Activated naive CD4-positive, alpha-beta T cell treated with Interleukin-2 at 50 U/mL for 16 hours (primary cell): ENCODE data around the gene THOC1.

ENCODE experiments used
- DNase-seq: peaks from one replicate; pipeline ENCODE4 v3.0.0-alpha.2; 2020

The THOC1 gene

DNA sequence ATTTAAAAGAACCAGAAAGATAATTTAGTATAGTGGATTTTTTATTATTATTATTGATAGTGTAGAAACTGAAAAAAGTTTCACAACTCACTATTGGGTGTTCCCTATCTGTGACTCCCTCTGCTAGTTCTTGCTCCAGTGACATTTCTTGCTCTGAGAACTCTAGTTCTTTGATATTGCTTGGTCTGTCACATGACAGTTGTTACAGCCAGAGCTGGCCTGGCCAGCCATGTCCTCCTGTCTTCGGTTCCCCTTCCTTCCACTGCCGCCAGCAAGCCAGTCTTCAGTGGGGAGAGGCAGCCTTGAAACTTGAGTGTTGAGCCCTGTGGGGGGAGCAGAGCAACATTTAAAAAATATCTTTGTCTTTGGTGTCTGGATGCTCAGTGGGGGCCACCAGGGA, 7.6 kb upstream of the THOC1 start:
- DNase-seq: no peak

DNA sequence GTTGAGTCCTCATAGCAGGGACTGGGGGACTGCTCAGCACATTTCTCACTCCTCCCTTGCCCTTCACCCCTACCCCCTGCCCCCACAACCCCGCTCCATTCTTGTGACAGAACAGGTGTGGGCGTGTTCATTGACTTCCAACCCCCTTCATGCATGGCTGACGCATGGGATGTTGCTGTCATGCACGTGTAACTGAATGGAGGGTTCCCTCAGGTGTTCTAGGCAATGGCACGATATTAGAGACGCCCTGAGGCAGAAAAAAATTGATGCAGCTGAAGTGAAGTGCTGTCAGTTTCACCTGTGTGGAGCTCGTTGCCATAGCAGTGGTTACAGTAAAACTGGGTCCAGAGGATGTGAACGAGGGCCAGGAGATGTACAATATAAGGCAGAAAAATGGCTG, 6.5 kb upstream of the THOC1 start:
- DNase-seq: no peak

DNA sequence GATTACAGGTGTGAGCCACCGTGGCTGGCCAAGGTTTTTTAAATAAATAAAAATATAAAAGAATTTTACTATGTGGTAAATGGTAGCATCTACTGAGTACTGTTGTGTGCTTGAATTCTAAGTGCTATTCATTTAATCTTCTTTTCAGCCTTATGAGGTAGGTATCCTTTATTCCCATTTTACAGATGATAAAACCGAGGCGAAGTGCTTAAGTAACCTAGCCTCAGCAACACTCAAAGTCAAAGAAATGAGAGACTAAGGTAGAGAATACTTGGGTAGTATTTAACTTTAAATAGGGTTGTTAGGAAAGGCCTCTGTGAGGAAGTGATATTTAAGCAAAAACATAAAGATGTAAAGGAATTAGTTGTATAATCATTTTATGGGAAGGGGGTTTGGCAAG, 5.7 kb upstream of the THOC1 start:
- no peak for DNase-seq

DNA sequence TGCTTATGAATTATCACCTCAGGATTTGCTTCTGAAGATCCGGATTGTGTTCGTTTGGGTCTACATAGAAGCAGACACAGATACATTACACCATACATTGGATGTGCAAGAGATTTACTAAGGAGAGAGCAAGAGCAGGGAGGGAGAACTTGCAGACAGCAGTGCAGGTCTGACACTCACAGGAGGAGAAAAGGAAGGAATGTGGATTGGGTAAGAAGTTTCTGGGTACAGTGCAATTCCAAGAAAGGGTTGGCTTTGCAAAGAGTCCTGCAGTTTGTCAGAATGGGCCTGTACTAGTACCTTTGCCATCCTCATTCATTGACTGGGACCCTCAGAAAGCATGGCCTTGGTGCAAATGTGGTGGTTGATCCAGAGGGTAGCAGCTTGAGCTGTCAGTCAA, 4.8 kb upstream of the THOC1 start:
- no peak for DNase-seq

DNA sequence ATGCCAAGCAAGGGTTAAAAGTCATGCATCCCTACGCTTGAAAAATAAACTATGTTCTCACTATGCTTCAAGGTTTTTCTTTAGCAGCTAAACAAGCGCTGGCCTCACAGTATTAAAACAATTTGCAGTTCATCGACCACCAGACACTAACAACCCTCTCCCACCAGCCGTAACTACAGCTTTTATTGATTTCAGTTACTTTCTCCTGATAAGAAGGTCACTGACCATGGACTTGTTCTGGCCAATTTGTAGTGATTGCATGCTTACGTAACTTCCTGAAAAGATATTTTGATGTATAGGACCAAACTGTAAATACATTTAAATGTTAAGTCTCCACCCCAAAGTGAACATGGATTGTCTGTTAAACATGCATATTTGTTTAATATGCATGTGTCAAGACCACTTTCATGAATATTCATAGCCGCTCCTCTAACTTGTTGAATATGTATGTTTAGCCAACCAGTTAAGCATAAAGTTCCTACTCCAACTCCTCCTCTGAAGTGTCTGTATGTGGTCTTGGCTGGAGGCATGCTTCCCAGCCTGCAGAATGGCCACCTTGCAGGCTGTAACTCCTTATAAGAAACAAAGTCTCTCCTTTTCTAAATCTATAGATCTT, 1.7 kb upstream of the THOC1 start:
- no peak for DNase-seq

DNA sequence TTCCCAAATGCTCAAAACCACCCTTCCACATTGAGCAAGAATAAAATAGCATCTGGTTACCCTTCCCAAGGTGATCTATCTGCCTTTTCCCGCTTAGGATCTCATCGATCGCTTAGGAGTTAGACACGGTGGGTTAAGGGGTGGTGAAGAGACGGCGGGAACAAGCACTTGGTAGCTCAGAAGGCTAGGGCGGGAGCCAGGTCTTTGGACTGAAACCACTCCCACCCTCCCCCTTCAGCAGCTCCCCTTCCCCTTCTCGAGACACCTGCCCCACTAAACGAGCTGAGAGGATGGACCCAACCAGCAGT, 513 bp downstream of the THOC1 start:
- DNase-seq: no peak

DNA sequence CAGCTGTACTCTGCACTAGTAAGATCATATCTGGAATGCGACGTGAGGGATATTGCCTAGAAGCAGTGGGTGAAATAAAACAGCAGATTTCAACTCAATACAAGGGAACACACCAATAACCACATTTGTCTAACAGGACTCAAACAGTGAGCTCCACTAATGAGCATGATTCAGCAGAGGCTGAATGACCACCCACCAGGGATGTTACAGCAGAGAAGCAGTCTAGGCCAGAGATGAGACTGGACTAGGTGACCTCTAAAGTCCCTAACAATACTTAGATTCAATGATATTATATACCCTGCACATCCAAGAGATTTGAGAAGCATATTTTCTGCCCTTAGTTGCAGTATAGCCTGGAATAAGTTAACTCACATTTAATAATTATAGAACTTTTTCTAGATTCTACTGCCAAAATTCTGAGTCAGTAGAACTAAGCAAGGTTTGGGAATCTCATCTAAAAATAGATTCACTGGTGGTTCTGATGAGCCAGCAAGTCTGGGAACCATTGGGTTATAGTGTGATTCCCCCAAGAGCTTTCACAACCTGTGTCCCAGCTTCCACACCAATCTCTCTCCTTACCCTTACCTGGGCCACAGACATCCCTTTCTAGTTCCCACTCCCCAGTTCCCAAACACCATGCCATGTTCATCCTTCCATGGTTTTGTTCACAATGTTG, 6.3 kb downstream of the THOC1 start:
- DNase-seq: no peak

DNA sequence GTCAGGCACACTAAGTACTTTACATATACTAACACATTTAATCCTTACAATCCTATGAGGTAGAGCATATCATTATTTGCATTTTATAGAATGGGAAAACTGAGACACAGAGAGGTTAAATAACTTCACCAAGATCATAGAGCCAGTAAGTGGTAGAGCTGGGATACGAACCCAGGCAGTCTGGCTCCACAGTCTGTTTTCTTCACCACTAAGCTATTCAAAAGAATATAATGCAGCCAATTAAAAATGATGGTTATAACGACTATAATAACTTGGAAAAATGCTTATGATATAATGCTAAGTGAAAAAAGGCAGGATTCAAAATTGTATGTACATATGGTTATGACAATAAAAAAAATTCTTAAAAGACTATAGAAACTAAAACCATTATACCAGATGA, 7.3 kb downstream of the THOC1 start:
- no peak for DNase-seq

DNA sequence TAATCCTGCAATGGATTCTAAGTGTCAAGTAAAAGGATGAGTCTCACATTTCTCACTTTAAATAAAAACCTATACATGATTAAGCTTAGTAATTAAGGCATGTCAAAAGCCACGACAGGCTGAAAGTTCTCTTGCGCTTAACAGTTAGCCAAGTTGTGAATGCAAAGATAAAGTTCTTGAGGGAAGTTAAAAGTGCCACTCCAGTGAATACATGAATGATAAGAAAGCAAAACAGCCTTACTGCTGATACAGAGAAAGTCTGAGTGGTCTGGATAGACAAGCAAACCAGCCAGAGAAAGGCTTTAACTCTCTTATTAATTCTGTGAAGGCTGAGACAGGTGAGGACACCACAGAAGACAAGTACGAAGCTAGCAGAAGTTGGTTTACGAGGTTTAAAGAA, 12.7 kb downstream of the THOC1 start:
- no peak for DNase-seq

DNA sequence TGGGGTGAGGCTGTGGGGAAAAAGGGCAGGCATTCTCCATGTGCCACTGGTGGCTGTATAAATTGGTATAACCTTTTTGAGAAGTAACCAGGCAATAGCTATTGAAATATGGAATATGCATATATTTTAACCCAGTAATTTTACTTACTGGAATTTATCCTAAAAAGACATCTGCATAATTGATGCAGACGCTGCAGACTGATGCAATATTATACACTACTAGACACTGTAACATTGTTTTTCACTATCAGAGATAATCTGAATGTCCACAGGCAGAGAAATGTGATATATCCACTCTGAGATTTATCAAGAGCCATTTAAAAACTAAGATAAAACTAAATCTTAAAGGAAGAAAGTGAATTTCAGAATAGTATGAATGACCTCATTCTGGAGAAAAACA, 14.7 kb downstream of the THOC1 start:
- no peak for DNase-seq

DNA sequence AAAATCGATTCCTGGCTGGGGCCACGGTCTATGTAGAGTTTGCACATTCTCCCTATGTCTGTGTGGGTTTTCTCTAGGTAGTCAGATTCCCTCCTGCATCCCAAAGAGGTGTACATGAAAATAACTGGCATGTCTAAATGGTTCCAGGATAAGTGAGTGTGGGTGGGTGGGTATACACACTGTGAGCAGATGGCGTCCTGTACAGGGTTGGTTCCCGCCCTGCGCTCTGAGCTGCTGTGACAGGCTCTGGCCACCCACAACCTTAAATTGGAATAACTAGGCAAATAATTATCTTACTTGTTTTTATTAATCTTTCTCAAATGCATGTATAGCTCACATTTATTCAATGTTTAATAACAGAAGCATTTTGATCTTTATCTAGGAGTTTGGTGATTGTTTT, 16.3 kb downstream of the THOC1 start:
- DNase-seq: no peak

DNA sequence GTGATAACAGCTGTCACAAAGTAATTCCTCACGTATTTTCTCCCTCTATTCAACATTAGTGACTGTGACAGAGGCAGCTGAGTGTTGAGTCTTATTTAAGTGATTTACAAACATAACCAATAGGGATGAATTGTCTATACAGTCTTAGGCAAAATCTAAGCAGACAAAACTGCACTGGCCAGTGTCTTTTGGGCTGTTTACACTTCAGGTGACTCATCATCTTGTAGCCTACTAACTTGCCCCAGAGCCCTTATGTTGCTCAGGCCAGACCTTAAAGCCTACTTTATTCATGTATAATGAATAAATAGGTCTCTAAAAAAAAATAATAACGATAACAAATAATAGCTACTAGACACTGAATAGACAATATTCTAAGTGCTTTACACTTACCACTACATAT, 17.2 kb downstream of the THOC1 start:
- DNase-seq: no peak

DNA sequence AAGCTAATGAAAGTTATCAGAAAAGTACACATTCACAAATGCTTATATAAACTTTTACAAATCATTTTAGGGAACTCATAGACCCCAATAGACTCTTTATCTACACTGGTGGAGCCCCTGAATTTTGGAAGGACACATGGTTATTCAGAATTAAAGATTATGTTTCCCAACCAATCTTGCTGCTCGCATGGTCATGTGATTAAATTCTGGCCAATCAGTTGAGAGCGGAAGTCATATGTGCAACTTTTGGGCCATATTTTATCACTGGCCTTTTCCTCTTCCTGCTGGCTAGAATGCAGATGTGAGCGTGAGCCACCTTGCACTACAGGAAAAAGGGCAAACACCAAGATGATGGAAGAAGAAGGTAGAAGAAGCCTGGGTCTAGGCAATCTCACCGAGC, 19.8 kb downstream of the THOC1 start:
- no peak for DNase-seq

DNA sequence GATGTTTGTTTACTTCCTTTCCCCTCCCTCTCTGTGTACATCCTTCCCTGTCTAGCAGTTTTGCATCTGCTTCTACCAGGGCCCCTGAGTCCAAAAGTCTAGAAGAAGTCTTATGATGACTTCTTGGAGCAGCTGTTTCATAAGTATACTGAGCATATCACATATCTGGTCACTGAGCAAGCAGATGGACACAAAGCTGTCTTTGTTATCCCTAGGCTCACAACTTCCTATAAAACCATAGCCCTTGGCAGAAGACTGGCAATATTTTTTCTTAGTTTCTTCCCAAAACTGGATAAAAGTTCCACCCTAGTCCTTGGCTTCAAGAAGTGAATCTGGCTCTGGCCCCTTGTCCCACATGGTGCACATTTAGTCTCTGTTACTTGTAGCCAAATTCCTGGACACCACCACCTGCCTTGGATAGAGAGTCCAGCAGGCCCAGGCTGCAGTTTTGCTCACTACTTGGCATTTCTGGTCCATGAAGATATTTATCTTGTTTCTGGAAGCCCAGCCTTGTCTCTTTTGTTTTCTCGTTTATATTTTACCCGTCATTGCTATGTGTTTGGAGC, 22.5 kb downstream of the THOC1 start:
- no peak for DNase-seq

DNA sequence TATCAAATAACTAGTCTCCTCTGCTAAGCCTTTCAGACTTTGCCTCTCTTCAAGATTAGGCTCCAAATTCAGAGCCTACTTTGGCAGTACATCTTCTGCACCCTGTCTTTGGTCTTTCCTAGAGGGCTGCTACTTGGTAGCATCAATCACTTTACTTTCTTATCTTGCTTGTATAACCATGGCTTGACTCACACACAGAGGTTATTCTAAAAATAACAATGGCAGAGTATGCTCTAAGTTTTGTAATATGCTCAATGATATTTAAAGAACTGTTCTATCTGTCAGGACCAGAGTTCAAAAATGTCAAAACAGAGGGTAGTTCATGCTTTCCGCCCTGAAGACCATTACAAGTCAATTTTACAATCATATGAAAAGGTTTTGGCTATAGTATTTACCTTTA, 27.7 kb downstream of the THOC1 start:
- DNase-seq: no peak

DNA sequence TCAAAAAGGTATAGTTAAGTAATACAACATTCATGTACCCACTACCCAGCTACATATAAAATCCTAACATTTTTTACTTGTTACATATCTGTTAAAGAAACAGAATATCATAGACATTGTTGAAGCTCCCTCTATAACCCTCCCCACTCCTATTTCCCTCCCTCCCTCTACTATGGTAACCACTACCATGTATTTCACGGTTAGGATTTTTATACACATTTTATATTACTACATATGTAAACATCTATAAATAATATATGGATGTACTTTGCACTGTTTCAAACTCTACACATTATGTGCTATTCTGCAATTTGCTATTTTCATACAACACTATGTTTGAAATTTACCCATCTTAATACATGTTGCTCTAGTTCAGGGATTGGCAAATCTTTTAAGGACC, 36.3 kb downstream of the THOC1 start:
- DNase-seq: no peak

DNA sequence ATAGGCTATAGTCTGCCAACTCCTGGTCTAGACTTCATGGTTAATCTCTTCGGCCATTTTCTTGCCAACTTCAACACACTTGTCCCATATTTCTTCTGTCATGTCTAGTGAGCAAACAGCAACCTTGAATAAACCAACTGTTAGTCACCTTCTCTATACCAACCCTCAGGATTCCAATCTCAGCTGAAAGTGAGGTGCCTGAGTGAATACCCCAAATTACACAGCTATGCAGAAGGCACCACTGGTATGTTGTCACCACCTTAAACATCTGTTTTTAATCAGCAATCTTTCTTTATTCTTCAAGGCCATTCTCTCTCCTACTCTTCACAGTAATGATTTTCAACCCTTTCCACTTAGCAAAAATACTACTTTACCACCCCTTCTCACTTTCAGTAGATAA, 39.3 kb downstream of the THOC1 start:
- no peak for DNase-seq

DNA sequence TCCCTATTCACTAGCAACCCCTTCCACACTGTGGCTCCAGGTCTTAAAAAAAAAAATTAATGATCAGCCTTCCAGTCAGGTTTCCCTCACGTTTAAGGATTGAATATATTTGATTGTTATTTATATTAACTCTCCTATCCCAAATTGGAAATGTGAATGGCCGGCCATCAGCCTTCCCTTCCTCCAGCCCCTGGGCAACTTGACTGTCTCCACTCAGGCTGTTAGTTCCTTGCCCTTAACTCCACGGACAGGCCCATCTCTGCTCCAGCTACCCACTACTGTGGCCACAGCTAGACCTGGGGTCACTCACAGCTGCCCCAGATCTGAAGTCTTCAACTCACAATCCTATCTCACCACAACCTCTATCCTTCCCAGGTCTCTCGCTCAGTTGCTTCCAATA, 39.9 kb downstream of the THOC1 start:
- DNase-seq: no peak

DNA sequence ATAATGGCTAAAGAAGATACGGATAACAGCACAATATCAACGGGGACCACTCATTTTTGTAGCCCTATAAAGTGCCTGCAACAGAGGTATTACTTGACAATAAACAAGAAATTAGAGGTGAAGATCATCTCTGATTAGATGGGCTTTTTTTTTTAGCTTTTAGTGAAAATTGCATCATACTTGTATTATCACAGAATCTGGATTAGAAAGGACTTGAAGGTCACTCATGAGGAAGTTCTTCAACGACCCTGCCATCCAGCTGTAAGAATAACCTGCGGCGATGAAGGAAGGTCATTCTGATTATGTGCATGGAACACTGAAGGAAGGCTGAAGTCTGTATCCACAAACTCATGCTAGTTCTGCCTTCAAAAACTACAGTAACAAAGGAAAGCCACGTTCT, 40.5 kb downstream of the THOC1 start:
- DNase-seq: no peak

DNA sequence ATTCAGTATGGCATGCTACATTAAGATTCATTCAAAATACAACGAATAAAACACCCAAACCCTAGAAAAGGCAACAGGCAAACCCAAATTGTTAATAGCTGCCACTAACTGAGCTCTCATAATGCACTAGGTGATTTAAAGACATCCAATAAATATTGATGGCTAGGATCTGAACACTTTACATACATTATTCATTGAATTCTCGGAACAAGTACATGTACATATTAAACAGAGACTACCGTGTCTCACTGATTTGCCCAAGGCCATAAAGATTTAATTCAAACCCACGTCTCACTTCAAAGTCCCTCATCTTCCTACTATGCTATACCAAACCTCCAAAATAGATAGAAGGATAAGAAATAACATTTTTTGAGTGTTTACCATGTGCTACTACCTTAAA, 42.1 kb downstream of the THOC1 start:
- no peak for DNase-seq

DNA sequence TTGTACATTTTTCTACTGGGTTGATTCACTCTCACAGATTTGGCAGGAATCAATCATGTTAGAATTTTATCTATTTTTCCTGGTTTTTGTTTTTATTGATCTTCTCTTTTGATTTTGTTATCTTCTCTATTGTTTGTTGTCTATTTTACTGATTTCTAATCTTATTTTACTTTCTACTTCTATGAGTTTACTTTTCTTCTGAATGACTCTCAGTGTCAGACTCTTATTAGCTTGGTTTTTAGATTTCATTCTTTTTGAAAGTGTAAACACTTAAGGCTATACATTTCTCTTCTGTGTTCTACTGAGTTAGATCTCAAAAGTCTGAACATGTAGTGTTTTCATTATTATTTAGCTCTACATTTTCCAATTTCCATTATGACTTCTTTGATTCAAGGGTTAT, 47.1 kb downstream of the THOC1 start:
- no peak for DNase-seq

DNA sequence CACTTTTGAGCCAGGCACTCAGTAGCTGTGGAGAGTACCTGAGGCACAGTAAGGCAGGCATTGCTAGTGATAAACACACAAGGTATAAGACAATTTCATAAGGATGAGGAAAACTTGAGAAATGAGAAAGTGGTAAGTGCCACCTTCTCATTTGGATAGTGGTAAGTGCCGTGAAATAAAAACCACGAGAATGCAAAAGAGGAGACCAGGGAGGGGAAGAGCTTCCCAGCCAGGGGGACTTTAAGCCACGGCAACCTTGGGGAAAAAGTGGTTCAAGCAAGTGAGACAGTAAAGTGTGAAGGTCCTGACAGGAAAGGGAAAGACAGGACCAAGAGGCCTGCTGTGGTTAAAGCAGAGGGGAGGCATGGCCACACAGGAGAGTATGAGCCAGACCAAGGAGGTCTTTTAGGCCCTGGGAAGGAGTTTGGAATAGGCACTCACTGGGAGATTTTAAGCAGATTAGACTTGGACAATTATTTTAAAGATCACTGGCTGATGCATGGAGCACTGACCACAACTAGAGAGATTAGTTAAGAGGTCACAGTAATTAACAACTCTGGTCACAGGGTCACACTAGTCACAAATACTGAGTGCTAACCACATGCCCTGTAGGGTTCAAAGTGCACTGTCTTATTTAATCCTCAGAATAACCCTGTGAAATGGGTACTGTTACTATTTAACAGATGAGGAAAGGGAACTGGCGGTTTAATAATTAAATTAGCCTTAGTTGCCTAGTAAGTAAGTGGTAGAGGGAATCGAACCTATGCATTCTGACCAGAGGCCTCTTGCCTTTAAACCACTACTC, 50.1 kb downstream of the THOC1 start:
- DNase-seq: no peak

DNA sequence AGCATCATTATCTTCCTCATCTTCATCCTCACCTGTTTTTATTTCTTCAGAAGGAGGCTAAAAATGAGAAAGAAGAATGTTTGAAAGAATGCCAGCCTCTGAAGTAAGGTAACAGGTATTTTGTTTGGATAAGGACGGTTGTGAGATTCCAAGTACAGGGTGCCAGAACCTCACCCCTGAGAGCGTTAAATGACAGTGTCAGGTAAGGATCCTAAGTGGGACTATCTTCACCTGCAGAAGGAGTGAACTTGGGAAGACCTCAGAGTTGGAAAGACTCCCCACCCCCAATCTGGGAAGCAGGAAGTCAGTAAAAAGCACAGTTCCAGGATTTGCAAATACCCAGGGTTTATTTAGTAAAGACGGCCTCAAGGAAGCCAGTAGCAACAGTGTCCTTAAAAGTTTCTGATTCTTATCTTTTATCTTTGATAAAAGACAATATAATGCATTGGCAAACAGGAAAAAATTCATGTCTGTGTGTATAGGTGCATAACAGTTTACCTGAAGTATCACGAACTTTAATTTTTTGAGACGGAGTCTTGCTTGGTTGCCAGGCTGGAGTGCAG, 52.3 kb downstream of the THOC1 start:
- DNase-seq: no peak

DNA sequence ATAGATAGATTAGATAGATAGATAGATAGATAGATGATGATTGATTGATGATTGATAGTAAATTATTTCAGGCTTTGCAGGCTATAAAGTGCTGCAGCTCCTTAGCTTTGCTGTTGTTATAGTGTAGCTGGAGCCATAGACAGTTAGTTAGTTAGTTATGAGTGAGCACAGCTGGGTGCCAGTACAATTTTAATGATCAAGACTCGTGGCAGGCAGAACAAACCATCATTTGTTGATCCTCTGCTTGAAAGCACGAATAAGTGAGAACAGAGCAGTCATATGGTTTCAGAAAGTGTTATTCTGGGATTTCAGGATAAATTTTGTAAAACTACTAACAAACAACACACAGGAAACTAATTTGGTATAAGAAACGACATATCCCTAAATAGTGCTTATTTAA, 53.9 kb downstream of the THOC1 start:
- DNase-seq: no peak
